Measurements from ENCODE around the gene DENND4A. TPM values are rescaled to one million over a fixed set of nuclear protein-coding genes. Genes with fewer than 3 reads are reported as not detected.

DENND4A gene
- total RNA-seq, 1 experiment from 2014 or later: 16.4 TPM

Other genes starting within 250 kb of the DENND4A start
- 32.6 and 36.6 TPM in 2 replicates for gene INTS14, start 181.2 kb downstream of the DENND4A start, total RNA-seq (2014; rRNA removed)
- gene SLC24A1, start 170.4 kb downstream of the DENND4A start, total RNA-seq (2014; rRNA removed): 7.1 and 9.3 TPM in 2 replicates
- gene RAB11A, start 77.2 kb upstream of the DENND4A start, total RNA-seq (2014; rRNA removed): 219 and 243 TPM in 2 replicates

Data from LHCN-M2 (cell line).